ENCODE results near the gene LMBRD2.

DNA sequence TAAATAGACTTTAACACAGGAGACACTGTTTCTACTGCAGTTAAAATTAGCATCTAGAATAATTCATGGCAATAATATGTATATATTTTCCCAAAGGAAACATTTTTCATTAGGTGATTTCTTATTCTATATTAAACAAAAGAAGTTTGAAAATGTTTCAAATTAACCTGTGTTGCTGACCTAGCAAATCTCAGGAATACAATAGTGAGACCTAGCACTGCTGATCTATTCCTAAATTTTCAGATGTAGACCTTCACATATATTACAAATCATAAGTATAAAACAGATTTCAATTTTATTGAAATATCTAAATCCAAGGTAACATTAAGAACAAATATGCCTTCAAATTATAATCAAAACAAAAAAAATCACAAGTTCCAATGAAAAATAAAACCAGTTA lies 15.1 kb downstream of the LMBRD2 start:
- TF ChIP-seq, protein P1, sequence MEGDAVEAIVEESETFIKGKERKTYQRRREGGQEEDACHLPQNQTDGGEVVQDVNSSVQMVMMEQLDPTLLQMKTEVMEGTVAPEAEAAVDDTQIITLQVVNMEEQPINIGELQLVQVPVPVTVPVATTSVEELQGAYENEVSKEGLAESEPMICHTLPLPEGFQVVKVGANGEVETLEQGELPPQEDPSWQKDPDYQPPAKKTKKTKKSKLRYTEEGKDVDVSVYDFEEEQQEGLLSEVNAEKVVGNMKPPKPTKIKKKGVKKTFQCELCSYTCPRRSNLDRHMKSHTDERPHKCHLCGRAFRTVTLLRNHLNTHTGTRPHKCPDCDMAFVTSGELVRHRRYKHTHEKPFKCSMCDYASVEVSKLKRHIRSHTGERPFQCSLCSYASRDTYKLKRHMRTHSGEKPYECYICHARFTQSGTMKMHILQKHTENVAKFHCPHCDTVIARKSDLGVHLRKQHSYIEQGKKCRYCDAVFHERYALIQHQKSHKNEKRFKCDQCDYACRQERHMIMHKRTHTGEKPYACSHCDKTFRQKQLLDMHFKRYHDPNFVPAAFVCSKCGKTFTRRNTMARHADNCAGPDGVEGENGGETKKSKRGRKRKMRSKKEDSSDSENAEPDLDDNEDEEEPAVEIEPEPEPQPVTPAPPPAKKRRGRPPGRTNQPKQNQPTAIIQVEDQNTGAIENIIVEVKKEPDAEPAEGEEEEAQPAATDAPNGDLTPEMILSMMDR (IDR thresholded peaks at IDR 0.05), result no peak
- TF ChIP-seq POLR2A (IDR thresholded peaks at IDR 0.05), result no peak

Measured in esophagus squamous epithelium (tissue), 4 donors.